Neural crest cell (in vitro differentiated cells): ENCODE data around the gene ATAD3A. TPM values are rescaled to one million over a fixed set of nuclear protein-coding genes. Genes with fewer than 3 reads are reported as not detected.
"Not testable (repeated sequence)": the region's sequence is repeated elsewhere in the genome, so short reads cannot be mapped to it uniquely, and the experiment has no call there.

ENCODE experiments used
- DNase-seq: peaks from one replicate; pipeline ENCODE4 v3.0.0; 2021; ENCODE audit warnings: low read depth, mixed read lengths, low spot score
- H3K27ac Mint-ChIP-seq: one replicate; pipeline ENCODE4 v1.8.0; 2021; ENCODE audit warnings: mild to moderate bottlenecking, mixed read lengths; ENCODE audit not compliant: unreplicated experiment
- H3K27me3 Mint-ChIP-seq: 2 replicates; pipeline ENCODE4 v1.8.0; 2021; ENCODE audit warnings: low read depth, mild to moderate bottlenecking, mixed read lengths
- H3K36me3 Mint-ChIP-seq: 2 replicates; pipeline ENCODE4 v1.8.0; 2021; ENCODE audit warnings: low read depth, mild to moderate bottlenecking, mixed read lengths
- H3K4me1 Mint-ChIP-seq: 2 replicates; pipeline ENCODE4 v1.8.0; 2021; ENCODE audit warnings: mixed read lengths
- H3K4me3 Mint-ChIP-seq: one replicate; pipeline ENCODE4 v1.8.0; 2021; ENCODE audit warnings: mild to moderate bottlenecking, mixed read lengths
- H3K9me3 Mint-ChIP-seq: 2 replicates; pipeline ENCODE4 v1.8.0; 2021; ENCODE audit warnings: mixed read lengths
- long read RNA-seq: library from polyadenylated mRNA; unstranded; transcript quantifications from one replicate; pipeline ENCODE4 v2.0.0, GENCODE V29; 2020
- total RNA-seq: library from RNA; stranded (reverse); gene quantifications from 2 replicates; pipeline ENCODE4 v1.2.1, GENCODE V29; 2021
- TF ChIP-seq, protein P1 (sequence below): fragments of 200-600 bp; sonication (generic); conservative IDR thresholded peaks from 2 replicates; pipeline ENCODE4 v1.5.0; 2021; ENCODE audit warnings: antibody characterized with exemption, mild to moderate bottlenecking

Gene ATAD3A
- total RNA-seq = 54.4 and 58.0 TPM in 2 replicates
- long read RNA-seq = 0 reads

DNA sequence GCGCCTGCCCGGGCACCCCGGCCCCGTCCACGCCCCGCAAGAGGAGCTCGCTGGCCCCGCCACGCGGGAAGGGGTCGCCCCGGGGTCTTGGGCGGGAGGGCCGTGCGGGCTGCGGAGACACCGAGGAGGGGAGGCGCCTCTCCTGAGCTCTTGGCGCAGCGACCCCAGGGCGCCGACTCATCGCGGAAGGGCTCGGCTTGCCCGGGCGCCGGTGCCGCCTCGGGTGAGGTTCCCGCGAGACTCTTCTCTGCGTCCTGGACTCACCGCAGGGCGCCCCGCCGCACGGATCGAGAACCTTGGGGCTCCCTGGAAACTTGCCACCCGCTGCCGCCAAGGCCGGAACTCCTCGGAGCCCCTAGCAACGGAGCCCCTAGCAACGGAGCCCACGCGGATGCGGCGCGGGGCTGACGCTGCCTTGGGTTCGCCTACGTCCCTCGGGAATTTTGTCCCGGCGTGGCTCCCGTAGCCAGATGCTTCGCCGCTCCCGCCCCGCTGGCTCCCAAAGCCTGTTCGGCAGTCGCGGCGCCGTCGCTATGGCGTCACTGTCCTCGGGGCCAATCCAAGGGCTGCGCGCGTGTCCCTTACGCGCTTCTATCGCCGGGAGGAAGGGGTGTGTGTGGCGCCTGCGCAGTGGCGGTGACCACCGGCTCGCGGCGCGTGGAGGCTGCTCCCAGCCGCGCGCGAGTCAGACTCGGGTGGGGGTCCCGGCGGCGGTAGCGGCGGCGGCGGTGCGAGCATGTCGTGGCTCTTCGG, at the start of gene ATAD3A:
ATAD3A (plus strand) TSS at position 630 of the 753 bp plus-strand sequence; CDS start at position 737, 107 bp downstream.
- H3K4me1 Mint-ChIP-seq = peaks cover 7% of the 10 kb centered on the region
- peak within 1 kb of the TSS; percentile 90 for H3K27ac Mint-ChIP-seq
- no peaks in the 10 kb centered on the region for H3K9me3 Mint-ChIP-seq
- TF ChIP-seq, protein P1, sequence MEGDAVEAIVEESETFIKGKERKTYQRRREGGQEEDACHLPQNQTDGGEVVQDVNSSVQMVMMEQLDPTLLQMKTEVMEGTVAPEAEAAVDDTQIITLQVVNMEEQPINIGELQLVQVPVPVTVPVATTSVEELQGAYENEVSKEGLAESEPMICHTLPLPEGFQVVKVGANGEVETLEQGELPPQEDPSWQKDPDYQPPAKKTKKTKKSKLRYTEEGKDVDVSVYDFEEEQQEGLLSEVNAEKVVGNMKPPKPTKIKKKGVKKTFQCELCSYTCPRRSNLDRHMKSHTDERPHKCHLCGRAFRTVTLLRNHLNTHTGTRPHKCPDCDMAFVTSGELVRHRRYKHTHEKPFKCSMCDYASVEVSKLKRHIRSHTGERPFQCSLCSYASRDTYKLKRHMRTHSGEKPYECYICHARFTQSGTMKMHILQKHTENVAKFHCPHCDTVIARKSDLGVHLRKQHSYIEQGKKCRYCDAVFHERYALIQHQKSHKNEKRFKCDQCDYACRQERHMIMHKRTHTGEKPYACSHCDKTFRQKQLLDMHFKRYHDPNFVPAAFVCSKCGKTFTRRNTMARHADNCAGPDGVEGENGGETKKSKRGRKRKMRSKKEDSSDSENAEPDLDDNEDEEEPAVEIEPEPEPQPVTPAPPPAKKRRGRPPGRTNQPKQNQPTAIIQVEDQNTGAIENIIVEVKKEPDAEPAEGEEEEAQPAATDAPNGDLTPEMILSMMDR = no peak
- H3K27me3 Mint-ChIP-seq = peaks cover 5% of the 10 kb centered on the region
- no peaks in the 10 kb centered on the region for H3K36me3 Mint-ChIP-seq
- peak; percentile 97 for DNase-seq
- H3K4me3 Mint-ChIP-seq = peak within 1 kb of the TSS; percentile 97

DNA sequence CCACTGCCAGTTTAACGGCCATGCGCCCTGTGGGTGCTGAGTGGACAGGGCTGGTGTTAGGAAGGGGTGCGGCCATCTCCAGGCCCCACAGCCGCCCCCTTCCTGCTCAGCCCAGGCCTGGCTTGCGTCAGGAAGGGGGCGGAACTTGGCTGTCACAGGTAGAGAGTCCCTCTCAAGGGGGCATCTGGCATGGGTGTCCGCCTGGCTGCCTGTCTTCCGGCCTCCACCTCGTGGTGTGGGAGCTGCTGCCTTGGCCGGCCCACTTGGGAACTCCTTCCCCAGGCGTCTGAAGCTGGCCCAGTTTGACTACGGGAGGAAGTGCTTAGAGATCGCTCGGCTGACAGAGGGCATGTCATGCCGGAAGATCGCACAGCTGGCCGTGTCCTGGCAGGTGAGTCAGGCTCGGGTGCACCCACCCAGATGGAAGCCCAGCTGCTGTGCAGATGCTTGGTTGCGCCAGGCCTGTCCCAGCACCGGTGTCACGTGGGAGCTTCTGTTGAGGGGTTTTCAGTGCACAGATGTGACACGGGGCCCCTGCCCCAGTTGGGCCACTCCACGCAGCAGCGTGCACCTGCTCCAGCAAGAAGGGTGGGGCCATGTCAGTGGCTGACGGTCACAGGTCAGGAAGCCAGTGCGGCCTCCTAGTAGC, 49.5 kb upstream of the ATAD3A start:
- no peaks in the 10 kb centered on the region for H3K27me3 Mint-ChIP-seq
- TF ChIP-seq, protein P1 = no peak
- H3K4me1 Mint-ChIP-seq = no peaks in the 10 kb centered on the region
- no peaks in the 10 kb centered on the region for H3K9me3 Mint-ChIP-seq
- DNase-seq = no peak
- no peaks in the 10 kb centered on the region for H3K36me3 Mint-ChIP-seq
- H3K4me3 Mint-ChIP-seq = no peak overlapping the region
- H3K27ac Mint-ChIP-seq = no peak overlapping the region

- no peak for DNase-seq
- no peak overlapping the region for H3K27ac Mint-ChIP-seq
- H3K4me3 Mint-ChIP-seq = no peak overlapping the region
- no peaks in the 10 kb centered on the region for H3K9me3 Mint-ChIP-seq
- H3K36me3 Mint-ChIP-seq = no peaks in the 10 kb centered on the region
- H3K4me1 Mint-ChIP-seq = no peaks in the 10 kb centered on the region
- no peaks in the 10 kb centered on the region for H3K27me3 Mint-ChIP-seq
- TF ChIP-seq, protein P1 = no peak
These were observed 48.6 kb upstream of the ATAD3A start for GRCh38 chr1:1463312-1463711.

GRCh38 chr1:1468196-1468985, 43.6 kb upstream of the ATAD3A start:
- not testable (repeated sequence) for H3K4me3 Mint-ChIP-seq, H3K27me3 Mint-ChIP-seq, H3K27ac Mint-ChIP-seq, DNase-seq, H3K36me3 Mint-ChIP-seq, H3K9me3 Mint-ChIP-seq
- H3K4me1 Mint-ChIP-seq = peaks cover 23% of the 10 kb centered on the region

GRCh38 chr1:1470626-1471388, 41.2 kb upstream of the ATAD3A start:
- Mint-ChIP-seq H3K4me1 (peaks cover 23% of the 10 kb centered on the region), H3K36me3 (no peaks in the 10 kb centered on the region), H3K27me3 (no peaks in the 10 kb centered on the region), H3K27ac (no peak overlapping the region), H3K4me3 (peak overlapping the region; percentile 93), H3K9me3 (no peaks in the 10 kb centered on the region)
- TF ChIP-seq, protein P1 = no peak
- no peak for DNase-seq
